HCT116 (cell line): Measurements from ENCODE around the gene QPCT. TPM values are rescaled to one million over a fixed set of nuclear protein-coding genes. Genes with fewer than 3 reads are reported as not detected.

Experiments
- ATAC-seq: fragments of 200-7000 bp; cut with Tn5 transposase; 2 replicates; pipeline ENCODE4 v1.9.1; 2020; ENCODE audit warnings: mild to moderate bottlenecking, moderate library complexity
- BruUV-seq: library from RNA; stranded (reverse); fragments of 400-500 nt; replicated peaks from 2 replicates; lab custom pipeline; 2021; lab: Mats Ljungman, UMichigan
- CTCF ChIA-PET: fragments of 300-600 bp; sonication (Branson Sonifier 250); formaldehyde crosslinking; loops from one replicate; lab custom pipeline; 2021; ENCODE audit warnings: antibody characterized with exemption; lab: Charles Lee
- POLR2A ChIA-PET: fragments of 300-600, 350-600 bp; sonication (Branson Sonifier 250); formaldehyde crosslinking; loops from one replicate; lab custom pipeline; 2021; ENCODE audit warnings: antibody characterized with exemption; lab: Charles Lee
- RAD21 ChIA-PET, 2 experiments: fragments of 300-600 bp; sonication (Branson Sonifier 250); formaldehyde crosslinking; loops; one replicate each; lab custom pipeline; 2023; ENCODE audit warnings: low total read pairs in 2 of 2; ENCODE audit not compliant: uncharacterized antibody in 2 of 2, unreplicated experiment in 2 of 2, low non-redundant PET in 1 of 2; lab: Charles Lee
- DNase-seq: peaks from one replicate; pipeline ENCODE4 v3.0.0-alpha.2; 2010; ENCODE audit warnings: low read depth, low spot score
- H2AFZ ChIP-seq: fragments of 200-600 bp; shearing (Covaris generic), sonication (generic); 2 replicates; pipeline ENCODE4 v1.6.1; 2017; ENCODE audit warnings: low read depth, mixed run types, mixed read lengths, antibody characterized with exemption, low read length; ENCODE audit not compliant: poor library complexity, severe bottlenecking
- H3K27ac ChIP-seq: 2 replicates; pipeline ENCODE4 v1.5.1; 2012; ENCODE audit warnings: low read depth, low read length
- H3K27me3 ChIP-seq: fragments of 200-600 bp; sonication (generic); 2 replicates; pipeline ENCODE4 v1.6.1; 2016; ENCODE audit warnings: mixed run types, low read length, mixed read lengths; ENCODE audit not compliant: insufficient read depth
- H3K36me3 ChIP-seq, 2 experiments: fragments of 200-500 bp in 1 of 2; fragments of 200-600 bp in 1 of 2; sonication (Bioruptor generic) in 1 of 2; sonication (generic) in 1 of 2; 2 replicates each; pipeline versions ENCODE4 v1.5.1 to v1.6.1; 2014 to 2016; ENCODE audit warnings: low read length in 2 of 2, inconsistent platforms in 1 of 2, mixed read lengths in 1 of 2, mixed run types in 1 of 2; ENCODE audit not compliant: insufficient read depth in 2 of 2, control insufficient read depth in 1 of 2
- H3K4me1 ChIP-seq, 2 experiments: fragments of 200-600 bp in 1 of 2; sonication (generic) in 1 of 2; 2 replicates each; pipeline versions ENCODE4 v1.5.1 to v1.6.1; 2012 to 2017; ENCODE audit warnings: low read length in 2 of 2, inconsistent platforms in 1 of 2, mild to moderate bottlenecking in 1 of 2, mixed read lengths in 1 of 2, mixed run types in 1 of 2, moderate library complexity in 1 of 2; ENCODE audit not compliant: insufficient read depth in 2 of 2, control insufficient read depth in 1 of 2
- H3K4me2 ChIP-seq: fragments of 200-600 bp; sonication (generic); 2 replicates; pipeline ENCODE4 v1.6.1; 2017; ENCODE audit warnings: mixed run types, low read length, mixed read lengths
- H3K4me3 ChIP-seq, 2 experiments: fragments of 200-600 bp in 1 of 2; sonication (generic) in 1 of 2; replicated peaks in 1 of 2; 2 replicates each; pipeline ENCODE4 v1.5.1; 2011 to 2016; ENCODE audit warnings: low read length in 2 of 2, control low read depth in 1 of 2, low read depth in 1 of 2, mild to moderate bottlenecking in 1 of 2, mixed read lengths in 1 of 2, mixed run types in 1 of 2
- H3K79me2 ChIP-seq: fragments of 200-600 bp; sonication (generic); 2 replicates; pipeline ENCODE4 v1.6.1; 2017; ENCODE audit warnings: mild to moderate bottlenecking, mixed run types, low read length, moderate library complexity, mixed read lengths; ENCODE audit not compliant: insufficient read depth
- H3K9ac ChIP-seq: fragments of 200-600 bp; sonication (generic); 2 replicates; pipeline ENCODE4 v1.6.1; 2016; ENCODE audit warnings: low read length, mixed read lengths
- H3K9me2 ChIP-seq: fragments of 200-600 bp; sonication (generic), shearing (Covaris generic); 2 replicates; pipeline ENCODE4 v1.6.1; 2017; ENCODE audit warnings: mixed run types, mild to moderate bottlenecking, moderate library complexity; ENCODE audit not compliant: insufficient read depth
- H3K9me3 ChIP-seq, 2 experiments: fragments of 200-500 bp in 1 of 2; fragments of 200-600 bp in 1 of 2; sonication (Bioruptor generic) in 1 of 2; sonication (generic) in 1 of 2; 2 replicates each; pipeline ENCODE4 v1.6.1; 2014 to 2017; ENCODE audit warnings: low read length in 2 of 2, mixed read lengths in 2 of 2, inconsistent platforms in 1 of 2, low read depth in 1 of 2, mild to moderate bottlenecking in 1 of 2, mixed run types in 1 of 2, moderate library complexity in 1 of 2; ENCODE audit not compliant: control insufficient read depth in 1 of 2, insufficient read depth in 1 of 2
- H4K20me1 ChIP-seq: fragments of 200-600 bp; sonication (generic), shearing (Covaris generic); 2 replicates; pipeline ENCODE4 v1.6.1; 2017; ENCODE audit warnings: mixed run types, mild to moderate bottlenecking, moderate library complexity; ENCODE audit not compliant: insufficient read depth
- CEBPB ChIP-seq: IDR thresholded peaks from 2 replicates; pipeline ENCODE4 v1.6.1; 2012; ENCODE audit warnings: low read depth
- EGR1 ChIP-seq: IDR thresholded peaks from 2 replicates; pipeline ENCODE4 v1.6.1; 2012; ENCODE audit warnings: low read depth
- EZH2 ChIP-seq: fragments of 200-600 bp; sonication (generic); IDR thresholded peaks from 2 replicates; pipeline ENCODE4 v1.6.1; 2017; ENCODE audit warnings: antibody characterized with exemption, mixed run types
- FOSL1 ChIP-seq: IDR thresholded peaks from 2 replicates; pipeline ENCODE4 v1.6.1; 2012; ENCODE audit warnings: low read depth
- JUND ChIP-seq: IDR thresholded peaks from 2 replicates; pipeline ENCODE4 v1.6.1; 2012
- POLR2AphosphoS5 ChIP-seq: IDR thresholded peaks from 2 replicates; pipeline ENCODE4 v1.6.1; 2011; ENCODE audit warnings: mild to moderate bottlenecking, low read depth, low read length, moderate library complexity
- RAD21 ChIP-seq: IDR thresholded peaks from 2 replicates; pipeline ENCODE4 v1.6.1; 2012; ENCODE audit warnings: low read depth, mild to moderate bottlenecking
- SP1 ChIP-seq: IDR thresholded peaks from 2 replicates; pipeline ENCODE4 v1.6.1; 2012; ENCODE audit warnings: low read depth
- SRF ChIP-seq: IDR thresholded peaks from 2 replicates; pipeline ENCODE4 v1.6.1; 2012; ENCODE audit warnings: low read depth
- ZNF274 ChIP-seq: fragments of 200-500 bp; sonication (Bioruptor generic); IDR thresholded peaks from 2 replicates; pipeline ENCODE4 v1.6.1; 2014; ENCODE audit warnings: mild to moderate bottlenecking, low read depth, low read length, inconsistent platforms
- intact Hi-C: fragments of 100-400 bp; cut with micrococcal nuclease; formaldehyde crosslinking; loops from 2 replicates; pipeline ENCODE4 v1.10.0; 2022
- total RNA-seq: library from RNA; stranded (reverse); gene quantifications from one replicate; pipeline ENCODE4 v1.2.1, GENCODE V29; 2021; ENCODE audit not compliant: unreplicated experiment
- TF ChIP-seq, protein P1 (sequence below): IDR thresholded peaks from 2 replicates; pipeline ENCODE4 v1.6.1; 2012
- TF ChIP-seq, protein P2 (sequence below): IDR thresholded peaks from 2 replicates; pipeline ENCODE4 v1.6.1; 2012; ENCODE audit warnings: low read depth

The QPCT gene
- total RNA-seq, 1 experiment from 2014 or later, result not detected

- TF ChIP-seq, protein P1, sequence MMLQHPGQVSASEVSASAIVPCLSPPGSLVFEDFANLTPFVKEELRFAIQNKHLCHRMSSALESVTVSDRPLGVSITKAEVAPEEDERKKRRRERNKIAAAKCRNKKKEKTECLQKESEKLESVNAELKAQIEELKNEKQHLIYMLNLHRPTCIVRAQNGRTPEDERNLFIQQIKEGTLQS, result no peak
- TF ChIP-seq SP1 (no peak), RAD21 (no peak)
Measured at GRCh38 chr2:37300578-37300977, 43.9 kb upstream of the QPCT start (continued).

DNA sequence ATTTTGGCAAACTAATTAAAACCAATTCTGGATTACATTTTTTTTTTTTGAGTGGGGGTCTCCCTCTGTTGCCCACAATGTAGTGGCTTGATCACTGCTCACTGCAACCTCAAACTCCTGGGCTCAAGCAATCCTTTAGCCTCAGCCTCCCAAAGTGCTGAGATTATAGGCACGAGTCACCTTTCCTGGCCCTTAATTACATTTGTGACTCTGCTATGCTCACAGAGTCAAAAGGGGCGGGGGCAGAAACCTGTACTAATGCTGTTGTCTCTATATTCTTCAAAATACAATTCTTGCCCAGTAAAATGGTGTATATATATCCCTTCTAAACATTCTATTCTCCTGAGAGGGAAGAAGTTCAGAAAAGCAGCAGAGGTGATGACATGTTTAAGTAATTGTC is 43.0 kb upstream of the QPCT start:
- DNase-seq (no peak), ATAC-seq (peak; percentile 60; the same call in 1 of the 2 replicates)
- intact Hi-C loops, result no loop called here
- H3K4me3 ChIP-seq, result no peak overlapping the region
- H3K9me3 ChIP-seq, result no peaks in the 10 kb centered on the region
- H3K9ac ChIP-seq, result no peak overlapping the region
- TF ChIP-seq SRF (no peak), FOSL1 (0 out of 2 replicates have a peak, but pooled peaks have one; percentile 10), POLR2AphosphoS5 (no peak), CEBPB (no peak), EGR1 (no peak), JUND (no peak)
- H3K4me2 ChIP-seq, result no peak overlapping the region; the same call in 1 of the 2 replicates
- BruUV-seq, result no TSS peak
- ChIA-PET RAD21 (no interaction called here), POLR2A (no interaction called here), CTCF (no interaction called here)
- H4K20me1 ChIP-seq, result no peaks in the 10 kb centered on the region
- no peak overlapping the region for H2AFZ ChIP-seq
- H3K27me3 ChIP-seq, result no peaks in the 10 kb centered on the region
- no peaks in the 10 kb centered on the region for H3K9me2 ChIP-seq
- H3K4me1 ChIP-seq, result peaks cover 0 to 13% of the 10 kb centered on the region in 2 experiments; a peak in 2 of 4 replicates
- H3K36me3 ChIP-seq, result no peaks in the 10 kb centered on the region
- H3K79me2 ChIP-seq, result no peaks in the 10 kb centered on the region
- no peak overlapping the region for H3K27ac ChIP-seq

- DNase-seq, result no peak
- Histone ChIP-seq H3K4me1 (peaks cover 0 to 13% of the 10 kb centered on the region in 2 experiments; a peak in 2 of 4 replicates), H3K9me2 (no peaks in the 10 kb centered on the region), H3K9me3 (no peaks in the 10 kb centered on the region), H3K36me3 (no peaks in the 10 kb centered on the region), H2AFZ (no peak overlapping the region), H3K4me2 (no peak overlapping the region), H3K4me3 (no peak overlapping the region), H3K79me2 (no peaks in the 10 kb centered on the region), H3K27ac (no peak overlapping the region), H3K9ac (no peak overlapping the region), H3K27me3 (no peaks in the 10 kb centered on the region), H4K20me1 (no peaks in the 10 kb centered on the region)
- no peak for ATAC-seq
- CTCF ChIA-PET, result no interaction called here
- intact Hi-C loops, result no loop called here
- no TSS peak for BruUV-seq
- RAD21 ChIA-PET, result no interaction called here
- POLR2A ChIA-PET, result no interaction called here
- TF ChIP-seq, protein P2, sequence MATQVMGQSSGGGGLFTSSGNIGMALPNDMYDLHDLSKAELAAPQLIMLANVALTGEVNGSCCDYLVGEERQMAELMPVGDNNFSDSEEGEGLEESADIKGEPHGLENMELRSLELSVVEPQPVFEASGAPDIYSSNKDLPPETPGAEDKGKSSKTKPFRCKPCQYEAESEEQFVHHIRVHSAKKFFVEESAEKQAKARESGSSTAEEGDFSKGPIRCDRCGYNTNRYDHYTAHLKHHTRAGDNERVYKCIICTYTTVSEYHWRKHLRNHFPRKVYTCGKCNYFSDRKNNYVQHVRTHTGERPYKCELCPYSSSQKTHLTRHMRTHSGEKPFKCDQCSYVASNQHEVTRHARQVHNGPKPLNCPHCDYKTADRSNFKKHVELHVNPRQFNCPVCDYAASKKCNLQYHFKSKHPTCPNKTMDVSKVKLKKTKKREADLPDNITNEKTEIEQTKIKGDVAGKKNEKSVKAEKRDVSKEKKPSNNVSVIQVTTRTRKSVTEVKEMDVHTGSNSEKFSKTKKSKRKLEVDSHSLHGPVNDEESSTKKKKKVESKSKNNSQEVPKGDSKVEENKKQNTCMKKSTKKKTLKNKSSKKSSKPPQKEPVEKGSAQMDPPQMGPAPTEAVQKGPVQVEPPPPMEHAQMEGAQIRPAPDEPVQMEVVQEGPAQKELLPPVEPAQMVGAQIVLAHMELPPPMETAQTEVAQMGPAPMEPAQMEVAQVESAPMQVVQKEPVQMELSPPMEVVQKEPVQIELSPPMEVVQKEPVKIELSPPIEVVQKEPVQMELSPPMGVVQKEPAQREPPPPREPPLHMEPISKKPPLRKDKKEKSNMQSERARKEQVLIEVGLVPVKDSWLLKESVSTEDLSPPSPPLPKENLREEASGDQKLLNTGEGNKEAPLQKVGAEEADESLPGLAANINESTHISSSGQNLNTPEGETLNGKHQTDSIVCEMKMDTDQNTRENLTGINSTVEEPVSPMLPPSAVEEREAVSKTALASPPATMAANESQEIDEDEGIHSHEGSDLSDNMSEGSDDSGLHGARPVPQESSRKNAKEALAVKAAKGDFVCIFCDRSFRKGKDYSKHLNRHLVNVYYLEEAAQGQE, result no peak
- TF ChIP-seq EZH2 (no peak), FOSL1 (no peak), SP1 (no peak), ZNF274 (no peak)
Measured at GRCh38 chr2:37302701-37303252, 41.7 kb upstream of the QPCT start.
